GM12892 (cell line): ENCODE data around the gene COQ6.

ENCODE experiments used
- POLR2A ChIP-seq: IDR thresholded peaks from 2 replicates; pipeline ENCODE4 v1.6.1; 2011; ENCODE audit warnings: low read depth, low read length, control low read depth
- POLR2AphosphoS5 ChIP-seq: IDR thresholded peaks from 2 replicates; pipeline ENCODE4 v1.6.1; 2011; ENCODE audit warnings: low read depth, low read length, control low read depth
- TAF1 ChIP-seq: IDR thresholded peaks from 2 replicates; pipeline ENCODE4 v1.6.1; 2011; ENCODE audit warnings: low read depth, mild to moderate bottlenecking, control low read depth, low read length, borderline replicate concordance

DNA sequence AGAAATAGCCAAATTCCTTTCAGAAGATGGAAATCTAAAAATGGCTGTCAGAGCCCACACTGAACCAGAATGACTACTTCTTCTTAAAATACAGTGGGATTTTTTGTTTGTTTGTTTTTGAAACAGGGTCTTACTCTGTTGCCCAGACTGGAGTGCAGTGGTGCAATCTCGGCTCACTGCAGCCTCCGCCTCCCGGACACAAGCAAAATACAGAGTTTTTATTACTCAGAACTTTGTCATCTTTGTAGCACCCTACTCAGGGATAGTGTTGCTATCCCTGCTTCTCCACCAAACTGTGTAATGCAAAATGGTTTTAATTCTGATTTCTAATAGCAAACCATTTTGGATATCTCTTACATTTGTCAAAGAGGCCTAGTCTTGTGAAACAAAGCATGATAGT, 47.1 kb upstream of the COQ6 start:
- TF ChIP-seq POLR2A (no peak), TAF1 (no peak), POLR2AphosphoS5 (no peak)
